ENCODE data around the gene KDM2A. TPM values are rescaled to one million over a fixed set of nuclear protein-coding genes. Genes with fewer than 3 reads are reported as not detected.

Gene KDM2A
- polyA plus RNA-seq, 4 donors = 72.3 to 82.1 (median 75.9) TPM

DNA sequence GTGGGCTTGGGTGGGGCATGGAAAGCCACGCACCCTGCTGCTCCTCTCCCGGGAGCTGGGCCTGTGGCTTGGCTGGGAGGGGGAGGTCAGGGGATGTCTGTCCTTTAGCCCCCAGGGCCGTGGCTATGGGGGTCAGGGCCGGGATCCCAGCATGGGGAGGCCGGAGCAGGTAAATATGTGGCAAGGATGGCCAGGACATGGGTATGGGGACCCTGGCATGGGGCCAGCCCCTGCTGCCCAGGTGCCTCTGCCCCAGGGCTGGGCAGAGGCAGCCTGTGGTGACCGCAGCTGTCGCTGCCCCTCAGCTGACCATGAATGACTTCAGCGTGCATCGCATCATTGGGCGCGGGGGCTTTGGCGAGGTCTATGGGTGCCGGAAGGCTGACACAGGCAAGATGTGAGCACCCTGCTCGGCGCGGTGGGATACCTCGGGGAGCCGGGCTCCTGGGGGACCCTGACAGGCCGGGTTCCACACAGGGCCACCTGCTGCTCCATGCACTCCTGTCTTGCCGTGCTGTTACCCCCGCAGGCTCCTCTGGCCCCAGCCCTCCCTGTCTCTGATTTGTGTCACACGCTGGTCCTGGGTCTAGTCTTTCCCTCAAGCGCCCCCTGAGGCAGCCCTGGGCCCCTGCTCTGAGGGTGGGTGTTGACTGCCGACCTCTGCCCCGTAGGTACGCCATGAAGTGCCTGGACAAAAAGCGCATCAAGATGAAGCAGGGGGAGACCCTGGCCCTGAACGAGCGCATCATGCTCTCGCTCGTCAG lies 161.9 kb downstream of the KDM2A start:
- DNase-seq (ENCODE audit: low read depth in 4 of 4, low spot score in 3 of 4) = no peak

DNA sequence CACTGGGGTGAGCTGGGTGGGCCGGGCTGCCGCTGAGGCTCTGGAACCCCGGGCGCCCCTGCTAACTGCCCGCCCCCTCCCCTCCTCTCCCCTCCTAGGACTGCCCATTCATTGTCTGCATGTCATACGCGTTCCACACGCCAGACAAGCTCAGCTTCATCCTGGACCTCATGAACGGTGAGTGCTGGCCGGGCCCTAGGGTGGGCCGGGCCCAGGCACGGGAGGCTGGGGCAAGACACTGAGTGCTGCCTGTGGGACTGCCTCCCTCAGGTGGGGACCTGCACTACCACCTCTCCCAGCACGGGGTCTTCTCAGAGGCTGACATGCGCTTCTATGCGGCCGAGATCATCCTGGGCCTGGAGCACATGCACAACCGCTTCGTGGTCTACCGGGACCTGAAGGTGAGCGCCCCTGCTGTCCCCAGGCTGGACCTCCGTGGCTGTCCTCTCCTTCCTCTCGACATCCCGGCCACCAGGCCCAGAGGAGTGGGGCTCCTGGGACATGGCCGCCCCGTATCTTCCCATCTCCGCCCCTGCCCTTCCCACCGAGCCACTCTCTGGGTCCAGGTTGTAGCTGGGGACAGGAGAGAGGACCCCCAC lies 162.6 kb downstream of the KDM2A start:
- DNase-seq (ENCODE audit: low read depth in 4 of 4, low spot score in 3 of 4) = no peak

DNA sequence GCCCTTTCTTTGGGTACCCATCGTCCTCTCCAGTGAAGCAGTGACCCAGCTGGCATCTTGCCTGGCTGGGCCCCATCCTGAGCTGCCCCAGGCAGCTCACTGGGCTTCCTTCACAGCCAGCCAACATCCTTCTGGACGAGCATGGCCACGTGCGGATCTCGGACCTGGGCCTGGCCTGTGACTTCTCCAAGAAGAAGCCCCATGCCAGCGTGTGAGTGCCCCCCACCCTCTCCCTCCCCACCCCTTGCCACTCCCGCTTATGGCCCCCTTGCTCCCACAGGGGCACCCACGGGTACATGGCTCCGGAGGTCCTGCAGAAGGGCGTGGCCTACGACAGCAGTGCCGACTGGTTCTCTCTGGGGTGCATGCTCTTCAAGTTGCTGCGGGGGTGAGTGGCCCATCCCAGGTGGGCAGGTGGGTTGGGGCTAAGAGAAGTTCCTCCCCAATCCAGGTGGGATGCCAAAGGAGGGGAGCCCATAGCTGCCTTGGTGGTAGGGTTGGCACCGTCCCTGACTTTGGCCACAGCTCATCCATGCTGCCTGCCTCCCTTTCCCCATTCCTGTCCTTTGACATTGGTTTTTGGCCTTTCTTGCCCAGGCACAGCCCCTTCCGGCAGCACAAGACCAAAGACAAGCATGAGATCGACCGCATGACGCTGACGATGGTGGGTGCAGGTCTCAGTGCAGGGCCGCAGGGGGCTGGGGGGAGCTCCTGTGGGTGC lies 163.3 kb downstream of the KDM2A start:
- DNase-seq (ENCODE audit: low read depth in 4 of 4, low spot score in 3 of 4) = no peak

DNA sequence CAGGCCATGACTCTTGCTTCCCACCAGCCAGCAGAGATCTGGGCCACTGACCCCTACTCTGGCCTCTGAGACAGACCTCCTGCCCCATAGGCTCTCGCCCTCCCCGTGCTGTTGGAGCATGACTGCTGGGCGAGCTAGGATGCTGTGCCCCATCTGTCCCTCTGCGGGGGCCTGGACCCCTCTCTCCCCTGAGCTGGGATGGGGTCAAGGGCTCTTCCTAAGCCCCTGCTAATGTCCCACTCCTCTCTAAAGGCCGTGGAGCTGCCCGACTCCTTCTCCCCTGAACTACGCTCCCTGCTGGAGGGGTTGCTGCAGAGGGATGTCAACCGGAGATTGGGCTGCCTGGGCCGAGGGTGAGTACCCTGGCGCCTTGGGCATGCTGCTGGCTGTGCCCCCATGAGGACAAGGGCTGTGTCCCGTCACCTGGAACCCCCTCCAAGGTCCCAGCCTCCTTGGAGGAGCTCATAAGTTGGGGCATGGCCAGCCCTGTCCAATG lies 163.9 kb downstream of the KDM2A start:
- no peak for DNase-seq (ENCODE audit: low read depth in 4 of 4, low spot score in 3 of 4)

DNA sequence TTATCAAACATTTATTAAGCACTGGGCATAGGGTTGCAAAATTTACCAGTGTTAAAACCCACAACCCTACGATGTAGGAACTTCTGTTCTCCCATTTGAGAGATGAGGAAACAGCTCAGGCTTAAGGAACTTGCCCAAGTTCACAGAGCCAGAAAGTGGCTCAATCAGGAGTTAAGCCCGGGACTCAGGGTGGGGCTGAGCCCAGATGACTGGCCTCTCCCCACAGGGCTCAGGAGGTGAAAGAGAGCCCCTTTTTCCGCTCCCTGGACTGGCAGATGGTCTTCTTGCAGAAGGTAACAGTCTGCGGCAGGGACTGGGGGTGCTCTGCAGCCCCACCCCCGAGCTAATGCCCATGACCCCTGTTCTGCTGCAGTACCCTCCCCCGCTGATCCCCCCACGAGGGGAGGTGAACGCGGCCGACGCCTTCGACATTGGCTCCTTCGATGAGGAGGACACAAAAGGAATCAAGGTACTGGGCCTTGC lies 164.5 kb downstream of the KDM2A start:
- DNase-seq (ENCODE audit: low read depth in 4 of 4, low spot score in 3 of 4) = no peak

DNA sequence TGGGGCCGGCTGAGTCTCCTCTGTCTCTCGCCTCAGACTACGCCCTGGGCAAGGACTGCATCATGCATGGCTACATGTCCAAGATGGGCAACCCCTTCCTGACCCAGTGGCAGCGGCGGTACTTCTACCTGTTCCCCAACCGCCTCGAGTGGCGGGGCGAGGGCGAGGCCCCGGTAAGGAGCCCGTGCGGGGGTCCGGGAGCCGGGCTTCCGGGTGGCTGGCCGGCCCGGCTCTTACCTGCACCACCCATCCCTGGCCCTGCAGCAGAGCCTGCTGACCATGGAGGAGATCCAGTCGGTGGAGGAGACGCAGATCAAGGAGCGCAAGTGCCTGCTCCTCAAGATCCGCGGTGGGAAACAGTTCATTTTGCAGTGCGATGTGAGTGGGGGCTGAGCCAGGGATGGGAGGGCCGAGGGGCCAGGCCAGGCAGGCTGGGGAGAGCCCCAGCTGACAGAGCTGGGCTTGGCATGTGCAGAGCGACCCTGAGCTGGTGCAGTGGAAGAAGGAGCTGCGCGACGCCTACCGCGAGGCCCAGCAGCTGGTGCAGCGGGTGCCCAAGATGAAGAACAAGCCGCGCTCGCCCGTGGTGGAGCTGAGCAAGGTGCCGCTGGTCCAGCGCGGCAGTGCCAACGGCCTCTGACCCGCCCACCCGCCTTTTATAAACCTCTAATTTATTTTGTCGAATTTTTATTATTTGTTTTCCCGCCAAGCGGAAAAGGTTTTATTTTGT lies 165.9 kb downstream of the KDM2A start:
- DNase-seq (ENCODE audit: low read depth in 4 of 4, low spot score in 3 of 4) = no peak

DNA sequence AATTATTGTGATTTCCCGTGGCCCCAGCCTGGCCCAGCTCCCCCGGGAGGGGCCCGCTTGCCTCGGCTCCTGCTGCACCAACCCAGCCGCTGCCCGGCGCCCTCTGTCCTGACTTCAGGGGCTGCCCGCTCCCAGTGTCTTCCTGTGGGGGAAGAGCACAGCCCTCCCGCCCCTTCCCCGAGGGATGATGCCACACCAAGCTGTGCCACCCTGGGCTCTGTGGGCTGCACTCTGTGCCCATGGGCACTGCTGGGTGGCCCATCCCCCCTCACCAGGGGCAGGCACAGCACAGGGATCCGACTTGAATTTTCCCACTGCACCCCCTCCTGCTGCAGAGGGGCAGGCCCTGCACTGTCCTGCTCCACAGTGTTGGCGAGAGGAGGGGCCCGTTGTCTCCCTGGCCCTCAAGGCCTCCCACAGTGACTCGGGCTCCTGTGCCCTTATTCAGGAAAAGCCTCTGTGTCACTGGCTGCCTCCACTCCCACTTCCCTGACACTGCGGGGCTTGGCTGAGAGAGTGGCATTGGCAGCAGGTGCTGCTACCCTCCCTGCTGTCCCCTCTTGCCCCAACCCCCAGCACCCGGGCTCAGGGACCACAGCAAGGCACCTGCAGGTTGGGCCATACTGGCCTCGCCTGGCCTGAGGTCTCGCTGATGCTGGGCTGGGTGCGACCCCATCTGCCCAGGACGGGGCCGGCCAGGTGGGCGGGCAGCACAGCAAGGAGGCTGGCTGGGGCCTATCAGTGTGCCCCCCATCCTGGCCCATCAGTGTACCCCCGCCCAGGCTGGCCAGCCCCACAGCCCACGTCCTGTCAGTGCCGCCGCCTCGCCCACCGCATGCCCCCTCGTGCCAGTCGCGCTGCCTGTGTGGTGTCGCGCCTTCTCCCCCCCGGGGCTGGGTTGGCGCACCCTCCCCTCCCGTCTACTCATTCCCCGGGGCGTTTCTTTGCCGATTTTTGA lies 166.8 kb downstream of the KDM2A start:
- DNase-seq (ENCODE audit: low read depth in 4 of 4, low spot score in 3 of 4) = no peak

DNA sequence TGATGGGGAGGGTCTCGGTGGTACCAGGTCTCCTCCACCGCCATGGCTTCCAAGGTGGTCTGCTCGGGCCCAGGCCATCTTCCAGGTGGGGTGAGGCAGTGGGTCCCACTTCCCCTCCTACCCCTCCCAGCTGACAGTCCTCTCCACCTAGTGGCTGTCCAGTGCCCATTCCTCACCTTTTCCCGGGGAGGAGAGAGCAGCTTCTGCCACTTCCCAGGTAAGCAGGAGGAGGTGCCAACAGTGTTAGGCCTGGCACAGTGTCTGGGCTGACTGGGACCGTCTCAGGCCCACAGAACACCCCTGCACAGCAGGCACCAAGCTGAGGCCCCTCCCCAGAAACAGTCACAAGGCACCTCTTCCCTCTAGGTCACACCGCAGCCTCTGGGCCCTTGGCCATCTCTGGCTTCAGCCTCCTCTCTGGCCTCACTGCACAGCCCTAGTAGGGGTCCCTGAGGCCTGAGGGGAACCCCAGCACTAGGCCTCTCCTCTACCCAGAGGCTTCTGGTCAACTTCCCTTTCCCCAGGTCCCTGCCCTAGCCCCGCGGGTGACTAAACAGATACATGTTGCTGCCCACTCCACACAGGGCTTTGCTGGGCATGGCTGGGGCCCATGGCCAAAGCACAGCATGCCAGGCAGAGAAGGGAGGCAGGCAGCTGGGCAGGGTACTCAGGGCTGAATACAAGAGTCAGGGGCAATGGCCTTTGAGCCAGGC lies 167.7 kb downstream of the KDM2A start:
- no peak for DNase-seq (ENCODE audit: low read depth in 4 of 4, low spot score in 3 of 4)

DNA sequence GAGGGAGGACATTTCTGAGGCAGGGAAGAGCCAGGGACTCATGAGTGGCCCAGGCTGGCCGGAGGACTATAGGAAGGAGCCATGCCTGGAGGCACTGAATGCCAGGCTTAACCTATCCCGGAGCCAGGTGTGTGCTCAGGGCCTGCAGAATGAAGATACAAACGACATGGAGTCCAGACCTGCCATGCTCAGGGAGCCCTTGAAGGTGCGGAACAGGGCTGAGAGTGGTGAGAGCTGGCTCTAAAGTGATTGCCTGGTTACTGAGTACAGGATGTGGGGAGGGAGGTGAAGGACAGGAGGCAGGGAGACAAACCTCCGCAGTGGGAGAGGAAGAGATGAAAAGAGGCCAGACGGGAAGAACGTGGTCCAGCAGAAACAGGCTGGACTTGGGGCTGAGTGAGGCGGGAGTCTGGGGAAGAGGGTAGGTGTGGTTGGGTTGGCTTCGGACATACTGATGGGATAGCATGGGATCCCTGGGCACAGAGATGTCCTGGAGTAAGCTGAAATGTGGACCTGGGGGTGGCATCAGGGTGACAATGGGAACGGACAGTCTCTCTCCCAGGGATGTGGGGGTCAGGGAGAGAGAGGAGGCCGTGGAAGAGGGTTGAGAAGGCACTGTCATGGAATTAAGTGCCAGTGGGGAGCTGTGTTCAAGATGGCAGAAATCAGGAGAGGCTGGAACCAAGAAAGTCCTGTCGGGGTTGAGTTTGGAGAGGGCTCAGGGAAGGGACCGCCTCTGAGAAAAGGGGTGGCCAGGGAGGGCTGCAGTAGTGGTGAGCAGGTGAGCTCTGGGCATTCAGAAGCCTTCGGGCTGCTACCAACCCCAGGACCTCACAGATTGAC lies 168.5 kb downstream of the KDM2A start:
- DNase-seq (ENCODE audit: low read depth in 4 of 4, low spot score in 3 of 4) = no peak

DNA sequence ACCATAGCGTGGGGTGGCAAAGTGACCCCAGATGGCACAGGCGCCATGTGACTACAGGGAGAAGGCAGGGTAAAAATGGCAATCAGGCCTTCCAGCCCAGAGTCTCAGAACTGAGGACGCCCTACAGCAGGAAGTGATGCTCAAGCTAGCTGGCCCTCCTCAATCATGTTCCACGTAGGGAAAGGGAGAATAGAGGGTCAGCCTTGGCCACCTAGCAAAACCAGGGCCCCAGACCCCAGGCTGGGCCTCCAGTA lies 169.1 kb downstream of the KDM2A start:
- DNase-seq (ENCODE audit: low read depth in 4 of 4, low spot score in 3 of 4) = no peak

DNA sequence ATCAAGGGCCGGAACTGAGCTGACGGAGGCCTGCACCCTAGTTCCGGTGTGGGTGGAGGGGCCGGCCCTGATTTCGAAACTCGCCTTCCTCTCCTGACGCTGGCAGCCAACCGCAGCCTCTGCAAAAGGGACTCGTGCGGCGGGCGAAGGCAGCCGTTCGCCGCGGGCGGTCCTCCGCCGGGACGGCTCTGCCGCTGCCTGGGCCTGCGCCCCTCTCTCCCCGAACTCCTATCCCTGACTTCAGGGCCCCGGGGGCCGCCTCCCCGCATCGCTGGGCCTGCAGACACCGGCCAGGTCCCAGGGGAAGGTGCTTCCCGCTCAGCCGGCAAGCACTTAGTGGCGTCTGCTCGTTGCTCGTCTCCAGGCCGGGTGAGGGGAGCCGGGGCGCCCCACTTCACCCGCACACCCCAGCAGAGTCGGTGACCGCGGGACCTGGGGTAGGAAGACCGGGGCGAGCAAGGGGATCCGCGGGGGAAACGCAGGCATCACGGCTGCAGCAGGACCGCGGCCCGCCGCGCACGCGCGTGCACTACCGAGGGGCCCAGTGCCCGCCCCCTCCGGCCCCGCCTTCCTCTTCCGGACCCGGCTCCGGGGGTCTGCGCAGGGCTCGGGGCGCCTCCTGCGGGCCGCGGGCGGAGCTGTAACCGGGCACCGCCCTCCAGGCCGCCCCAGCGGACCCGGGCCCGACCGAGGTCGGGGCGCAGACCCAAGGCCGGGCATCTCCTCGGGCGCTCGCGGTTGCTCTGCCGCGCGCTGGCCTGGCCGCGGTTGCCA lies 169.6 kb downstream of the KDM2A start:
- DNase-seq (ENCODE audit: low read depth in 4 of 4, low spot score in 3 of 4) = peak in 3 of 4 donors; percentile 77 to 84 (median 80)

DNA sequence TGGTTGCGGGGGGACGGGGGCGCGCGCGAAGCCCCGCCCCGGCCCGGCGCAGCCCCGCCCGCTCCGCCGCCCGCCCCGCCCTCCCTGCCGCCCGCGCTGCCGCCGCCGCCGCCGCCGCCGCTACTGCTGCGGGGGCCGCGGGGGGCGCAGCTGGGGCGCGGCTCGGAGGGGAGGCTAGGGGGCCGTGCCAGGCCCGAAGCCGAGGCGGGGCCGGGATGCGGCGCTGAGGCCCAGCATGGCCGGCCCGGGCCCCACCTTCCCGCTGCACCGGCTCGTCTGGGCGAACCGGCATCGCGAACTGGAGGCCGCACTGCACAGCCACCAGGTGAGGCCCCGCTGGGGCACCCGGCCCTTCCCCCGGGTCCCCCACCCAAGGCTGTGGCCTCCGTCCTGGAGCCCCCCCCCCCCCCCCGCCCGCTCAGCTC lies 170.2 kb downstream of the KDM2A start, which contains the start of gene ANKRD13D:
ANKRD13D (plus strand) TSS at position 78 of the 425 bp plus-strand sequence; CDS start at position 236, 158 bp downstream.
- no peak for DNase-seq (ENCODE audit: low read depth in 4 of 4, low spot score in 3 of 4)

DNA sequence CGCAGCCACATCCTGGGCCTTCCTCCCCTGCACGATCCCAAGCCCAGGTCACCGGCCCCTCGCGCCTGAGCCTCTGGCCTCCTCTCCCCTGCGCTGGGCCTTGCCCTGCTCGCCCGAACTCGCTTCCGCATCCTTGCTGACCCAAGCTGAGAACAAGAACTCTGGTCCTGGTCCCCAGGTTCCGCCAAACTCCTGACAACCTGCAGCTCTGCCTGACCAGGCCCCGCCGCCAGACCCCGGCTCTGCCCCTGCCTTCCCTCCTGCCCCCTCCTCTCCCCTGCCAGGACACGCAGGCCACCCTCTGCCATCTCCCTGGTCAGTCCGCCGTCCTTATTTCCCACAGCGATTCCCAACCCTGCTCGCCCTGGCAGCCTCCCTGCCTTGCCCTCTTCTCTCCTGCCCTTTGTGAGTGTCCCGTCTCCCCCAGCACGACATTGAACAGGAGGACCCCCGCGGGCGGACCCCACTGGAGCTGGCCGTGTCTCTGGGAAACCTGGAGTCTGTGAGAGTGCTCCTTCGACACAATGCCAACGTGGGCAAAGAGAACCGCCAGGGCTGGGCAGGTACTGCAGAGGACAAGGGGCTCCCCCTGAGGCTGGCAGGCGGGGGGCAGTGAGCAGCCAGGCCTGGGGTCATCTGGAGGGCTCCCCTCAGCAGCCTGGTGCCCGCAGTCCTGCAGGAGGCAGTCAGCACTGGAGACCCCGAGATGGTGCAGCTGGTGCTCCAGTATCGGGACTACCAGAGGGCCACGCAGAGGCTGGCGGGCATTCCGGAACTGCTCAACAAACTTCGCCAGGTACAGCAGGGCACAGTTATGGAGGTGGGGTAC lies 170.8 kb downstream of the KDM2A start:
- no peak for DNase-seq (ENCODE audit: low read depth in 4 of 4, low spot score in 3 of 4)

DNA sequence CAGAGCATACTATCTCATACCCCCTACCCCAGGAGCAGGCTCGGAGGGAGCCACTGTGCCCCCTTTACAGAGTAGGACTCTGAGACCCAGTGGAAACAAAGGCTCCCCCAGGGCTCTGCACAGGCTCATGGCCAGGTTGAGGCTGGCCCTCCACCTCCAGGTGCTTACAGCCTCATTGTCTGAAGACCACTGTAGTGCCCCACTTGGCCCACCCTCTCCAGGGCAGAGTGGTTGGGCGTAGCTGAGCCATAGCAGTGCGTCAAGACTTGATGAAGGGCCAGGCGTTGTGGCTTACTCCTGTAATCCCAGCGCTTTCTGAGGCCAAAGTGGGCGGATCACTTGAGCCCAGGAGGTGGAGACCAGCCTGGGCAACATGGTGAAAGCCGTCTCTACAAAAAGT lies 171.7 kb downstream of the KDM2A start:
- DNase-seq (ENCODE audit: low read depth in 4 of 4, low spot score in 3 of 4) = no peak

DNA sequence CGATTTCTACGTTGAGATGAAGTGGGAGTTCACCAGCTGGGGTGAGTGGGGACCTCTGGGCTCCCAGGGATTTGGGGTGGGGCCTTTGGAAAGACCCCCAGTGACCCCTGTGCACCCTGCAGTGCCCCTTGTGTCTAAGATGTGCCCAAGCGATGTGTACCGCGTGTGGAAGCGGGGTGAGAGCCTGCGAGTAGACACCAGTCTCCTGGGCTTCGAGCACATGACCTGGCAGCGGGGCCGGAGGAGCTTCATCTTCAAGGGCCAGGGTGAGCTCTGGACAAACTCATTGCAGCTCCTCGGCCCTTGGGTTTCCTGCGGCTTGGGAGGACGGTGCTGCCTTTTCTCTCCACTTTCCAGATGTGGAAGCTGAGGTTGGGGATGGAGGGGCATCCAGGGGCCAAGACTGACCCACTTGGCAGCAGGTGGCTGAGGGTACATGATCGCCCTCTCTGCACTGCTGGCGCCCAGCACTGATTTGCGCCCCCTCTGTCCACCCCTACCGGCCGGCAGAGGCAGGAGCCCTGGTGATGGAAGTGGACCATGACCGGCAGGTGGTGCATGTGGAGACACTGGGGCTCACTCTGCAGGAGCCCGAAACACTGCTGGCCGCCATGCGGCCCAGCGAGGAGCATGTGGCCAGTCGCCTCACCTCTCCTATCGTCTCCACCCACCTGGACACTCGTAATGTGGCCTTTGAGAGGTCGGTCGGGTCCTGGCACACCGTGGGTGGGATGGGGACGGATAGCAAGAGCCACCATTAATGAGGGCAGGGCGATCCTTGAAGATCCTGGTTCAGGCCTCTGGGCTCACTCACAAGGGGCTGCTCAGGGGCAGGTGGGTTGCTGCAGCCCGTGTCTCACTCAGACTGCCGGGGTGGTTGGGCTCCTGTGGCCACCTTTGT lies 172.7 kb downstream of the KDM2A start:
- DNase-seq (ENCODE audit: low read depth in 4 of 4, low spot score in 3 of 4) = no peak

DNA sequence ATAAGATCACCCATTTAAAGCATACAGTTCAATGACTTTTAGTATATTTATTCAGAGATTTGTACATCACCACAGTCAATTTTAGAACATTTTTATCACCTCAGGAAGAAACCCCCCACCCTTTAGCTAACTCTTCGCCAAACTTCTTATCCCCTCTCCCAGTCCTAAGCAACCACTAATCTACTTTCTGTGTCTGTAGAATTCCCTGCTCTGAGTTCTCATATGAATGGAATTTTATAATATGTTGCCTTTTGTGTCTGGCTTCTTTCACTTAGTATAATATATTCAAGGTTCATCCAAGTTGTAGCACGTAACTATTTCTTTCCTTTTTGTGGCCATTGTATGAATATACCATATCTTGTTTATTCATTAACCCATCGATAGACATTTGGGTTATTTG lies 173.6 kb downstream of the KDM2A start:
- no peak for DNase-seq (ENCODE audit: low read depth in 4 of 4, low spot score in 3 of 4)

Measured in right renal pelvis (tissue), 4 donors.